OCI-LY3 (cell line): Measurements from ENCODE around the gene FLYWCH2.

Experiments used
- H2AFZ ChIP-seq: fragments of 200-600, 300-600 bp; shearing (Covaris generic); 2 replicates; pipeline ENCODE4 v1.6.0; 2014; ENCODE audit warnings: antibody characterized with exemption, low read depth, low read length
- H3K27ac ChIP-seq: fragments of 200-600, 300-600 bp; sonication (generic); 2 replicates; pipeline ENCODE4 v1.5.1; 2014; ENCODE audit warnings: mild to moderate bottlenecking, low read length, moderate library complexity, mixed read lengths
- H3K27me3 ChIP-seq: fragments of 200-600, 300-600 bp; sonication (generic); 2 replicates; pipeline ENCODE4 v1.6.1; 2014; ENCODE audit warnings: low read depth, low read length, mixed read lengths
- H3K36me3 ChIP-seq: fragments of 200-600, 300-600 bp; sonication (generic); replicated peaks from 2 replicates; pipeline ENCODE3; 2014; ENCODE audit warnings: low read depth, low read length, mixed read lengths
- H3K4me1 ChIP-seq: fragments of 300-600, 200-600 bp; sonication (generic); 2 replicates; pipeline ENCODE4 v1.6.1; 2014; ENCODE audit warnings: low read length, mixed read lengths
- H3K4me2 ChIP-seq: fragments of 200-600, 300-600 bp; sonication (generic); 2 replicates; pipeline ENCODE4 v1.6.1; 2014; ENCODE audit warnings: low read length, mixed read lengths
- H3K4me3 ChIP-seq: fragments of 300-600, 200-600 bp; sonication (generic); 2 replicates; pipeline ENCODE4 v1.5.1; 2014; ENCODE audit warnings: antibody characterized with exemption, mild to moderate bottlenecking, low read length, moderate library complexity
- H3K79me2 ChIP-seq: fragments of 300-600, 200-600 bp; shearing (Covaris generic); 2 replicates; pipeline ENCODE4 v1.6.1; 2014; ENCODE audit warnings: mild to moderate bottlenecking, low read length, mixed read lengths
- H3K9ac ChIP-seq: fragments of 300-600, 200-600 bp; shearing (Covaris generic); 2 replicates; pipeline ENCODE4 v1.6.0; 2014; ENCODE audit warnings: mild to moderate bottlenecking, low read length, moderate library complexity
- H3K9me3 ChIP-seq: fragments of 200-600, 300-600 bp; shearing (Covaris generic); 2 replicates; pipeline ENCODE4 v1.6.1; 2014; ENCODE audit warnings: low read length, mixed read lengths; ENCODE audit not compliant: insufficient read depth
- H4K20me1 ChIP-seq: fragments of 200-600, 300-600 bp; sonication (generic); 2 replicates; pipeline ENCODE4 v1.6.1; 2016; ENCODE audit warnings: low read length, mixed read lengths; ENCODE audit not compliant: insufficient read depth
- EZH2phosphoT487 ChIP-seq: fragments of 200-600 bp; shearing (Covaris generic); IDR thresholded peaks from 2 replicates; pipeline ENCODE4 v1.6.1; 2018; ENCODE audit warnings: antibody characterized with exemption, mixed run types, low read depth
- TF ChIP-seq, protein P1 (sequence below): fragments of 200-600, 300-600 bp; sonication (generic); IDR thresholded peaks from 2 replicates; pipeline ENCODE4 v1.5.1; 2014; ENCODE audit warnings: antibody characterized with exemption, low read length, low read depth

FLYWCH2 gene

GRCh38 chr16:2912330-2913199 lies 29.6 kb downstream of the FLYWCH2 start:
- no peak overlapping the region for H3K27ac ChIP-seq

DNA sequence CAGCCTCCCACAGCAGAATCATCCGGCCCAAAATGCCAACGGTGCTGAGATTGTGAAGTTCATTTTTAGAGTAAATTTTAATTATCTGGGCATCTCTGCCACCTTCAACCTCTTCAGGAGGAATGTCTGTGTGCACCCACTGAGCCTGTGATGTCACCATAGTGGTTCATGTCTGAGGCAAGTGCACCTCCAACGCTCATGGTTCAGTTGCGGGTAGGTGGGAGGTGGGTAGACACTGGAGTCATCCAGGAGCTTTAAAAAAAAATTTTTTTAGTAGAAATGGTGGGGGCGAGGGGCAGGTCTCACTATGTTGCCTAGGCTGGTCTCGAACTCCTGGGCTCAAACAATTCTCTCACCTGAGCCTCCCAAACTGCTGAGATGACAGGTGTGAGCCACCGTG lies 30.6 kb downstream of the FLYWCH2 start:
- Histone ChIP-seq H3K27me3 (no peaks in the 10 kb centered on the region; the same call in 1 of the 2 replicates), H3K4me1 (peaks cover 10% of the 10 kb centered on the region), H3K27ac (no peak overlapping the region), H3K9ac (no peak overlapping the region), H3K79me2 (peaks cover 10% of the 10 kb centered on the region), H3K4me3 (no peak overlapping the region), H3K36me3 (peaks cover 8% of the 10 kb centered on the region), H2AFZ (no peak overlapping the region), H3K4me2 (no peak overlapping the region), H3K9me3 (no peaks in the 10 kb centered on the region), H4K20me1 (no peaks in the 10 kb centered on the region)
- TF ChIP-seq EZH2phosphoT487 = no peak
- TF ChIP-seq, protein P1, sequence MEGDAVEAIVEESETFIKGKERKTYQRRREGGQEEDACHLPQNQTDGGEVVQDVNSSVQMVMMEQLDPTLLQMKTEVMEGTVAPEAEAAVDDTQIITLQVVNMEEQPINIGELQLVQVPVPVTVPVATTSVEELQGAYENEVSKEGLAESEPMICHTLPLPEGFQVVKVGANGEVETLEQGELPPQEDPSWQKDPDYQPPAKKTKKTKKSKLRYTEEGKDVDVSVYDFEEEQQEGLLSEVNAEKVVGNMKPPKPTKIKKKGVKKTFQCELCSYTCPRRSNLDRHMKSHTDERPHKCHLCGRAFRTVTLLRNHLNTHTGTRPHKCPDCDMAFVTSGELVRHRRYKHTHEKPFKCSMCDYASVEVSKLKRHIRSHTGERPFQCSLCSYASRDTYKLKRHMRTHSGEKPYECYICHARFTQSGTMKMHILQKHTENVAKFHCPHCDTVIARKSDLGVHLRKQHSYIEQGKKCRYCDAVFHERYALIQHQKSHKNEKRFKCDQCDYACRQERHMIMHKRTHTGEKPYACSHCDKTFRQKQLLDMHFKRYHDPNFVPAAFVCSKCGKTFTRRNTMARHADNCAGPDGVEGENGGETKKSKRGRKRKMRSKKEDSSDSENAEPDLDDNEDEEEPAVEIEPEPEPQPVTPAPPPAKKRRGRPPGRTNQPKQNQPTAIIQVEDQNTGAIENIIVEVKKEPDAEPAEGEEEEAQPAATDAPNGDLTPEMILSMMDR = no peak

More at GRCh38 chr16:2912330-2913199, 29.6 kb downstream of the FLYWCH2 start:
- Histone ChIP-seq H4K20me1 (no peaks in the 10 kb centered on the region), H3K79me2 (peaks cover 10% of the 10 kb centered on the region), H3K4me2 (peak overlapping the region; percentile 93), H3K36me3 (peaks cover 8% of the 10 kb centered on the region), H2AFZ (peak overlapping the region; percentile 51; the same call in 1 of the 2 replicates), H3K27me3 (no peaks in the 10 kb centered on the region; the same call in 1 of the 2 replicates), H3K9me3 (no peaks in the 10 kb centered on the region), H3K4me1 (peaks cover 10% of the 10 kb centered on the region), H3K4me3 (peak overlapping the region; percentile 91), H3K9ac (peak overlapping the region; percentile 73)
- TF ChIP-seq EZH2phosphoT487 = no peak

GRCh38 chr16:2914233-2914632 lies 31.2 kb downstream of the FLYWCH2 start:
- Histone ChIP-seq H2AFZ (no peak overlapping the region), H3K4me1 (peaks cover 10% of the 10 kb centered on the region), H3K4me2 (no peak overlapping the region), H3K79me2 (peaks cover 10% of the 10 kb centered on the region), H3K9me3 (no peaks in the 10 kb centered on the region), H3K4me3 (no peak overlapping the region), H3K27me3 (no peaks in the 10 kb centered on the region; the same call in 1 of the 2 replicates), H3K27ac (no peak overlapping the region), H3K36me3 (peaks cover 8% of the 10 kb centered on the region), H4K20me1 (no peaks in the 10 kb centered on the region), H3K9ac (no peak overlapping the region)
- TF ChIP-seq, protein P1 = no peak
- TF ChIP-seq EZH2phosphoT487 = no peak

GRCh38 chr16:2915196-2915929 lies 32.3 kb downstream of the FLYWCH2 start:
- H3K79me2 ChIP-seq = peaks cover 10% of the 10 kb centered on the region
- H3K4me2 ChIP-seq = no peak overlapping the region
- no peak overlapping the region for H3K4me3 ChIP-seq
- TF ChIP-seq, protein P1 = no peak
- no peak for TF ChIP-seq EZH2phosphoT487
- H2AFZ ChIP-seq = no peak overlapping the region
- H3K9me3 ChIP-seq = no peaks in the 10 kb centered on the region
- H3K27me3 ChIP-seq = no peaks in the 10 kb centered on the region; the same call in 1 of the 2 replicates
- H3K36me3 ChIP-seq = peaks cover 8% of the 10 kb centered on the region
- H3K4me1 ChIP-seq = peaks cover 10% of the 10 kb centered on the region
- H3K27ac ChIP-seq = no peak overlapping the region
- H3K9ac ChIP-seq = no peak overlapping the region
- H4K20me1 ChIP-seq = no peaks in the 10 kb centered on the region
